ENCODE measurements around the gene DPH3. TPM values are rescaled to one million over a fixed set of nuclear protein-coding genes. Genes with fewer than 3 reads are reported as not detected.
A peak's percentile ranks its signal among the peaks of the same experiment; 100 is the strongest.
"Not testable (repeated sequence)": the region's sequence is repeated elsewhere in the genome, so short reads cannot be mapped to it uniquely, and the experiment has no call there.

Gene DPH3
- total RNA-seq = 15.0 and 20.6 TPM in 2 replicates

GRCh38 chr3:16264708-16265454, at the start of gene DPH3, which contains the start of gene OXNAD1:
Gene DPH3, minus strand, starts transcription at chr3:16264943. Its CDS starts 67 bp downstream, at chr3:16264876.
Gene OXNAD1, plus strand, starts transcription at chr3:16265212. Its CDS starts 5,741 bp downstream, at chr3:16270953.
- FAIRE-seq (no peak), DNase-seq (ENCODE audit: low read depth) (peak; percentile 98)
- Histone ChIP-seq H3K27me3 (ENCODE audit: control insufficient read depth, insufficient read depth, low read length) (no peaks in the 10 kb centered on the region), H3K4me3 (ENCODE audit: low read depth, low read length) (peak within 1 kb of the TSS; percentile 93), H3K36me3 (ENCODE audit: control insufficient read depth, insufficient read depth, low read length) (no peaks in the 10 kb centered on the region)
- TF ChIP-seq CTCF (IDR thresholded peaks at IDR 0.05; ENCODE audit: insufficient read depth, low read length, severe bottlenecking) = no peak

- no peak overlapping the region for H3K4me3 ChIP-seq (ENCODE audit: low read depth, low read length)
- DNase-seq (ENCODE audit: low read depth) = no peak
- no peak for TF ChIP-seq CTCF (IDR thresholded peaks at IDR 0.05; ENCODE audit: insufficient read depth, low read length, severe bottlenecking)
- no peak for FAIRE-seq
- no peaks in the 10 kb centered on the region for H3K27me3 ChIP-seq (ENCODE audit: control insufficient read depth, insufficient read depth, low read length)
- peaks cover 9% of the 10 kb centered on the region for H3K36me3 ChIP-seq (ENCODE audit: control insufficient read depth, insufficient read depth, low read length)
Observed at GRCh38 chr3:16313886-16314645, 49.3 kb upstream of the DPH3 start.

GRCh38 chr3:16311960-16312451, 47.3 kb upstream of the DPH3 start:
- no peak for TF ChIP-seq CTCF (IDR thresholded peaks at IDR 0.05; ENCODE audit: insufficient read depth, low read length, severe bottlenecking)
- FAIRE-seq (no peak), DNase-seq (ENCODE audit: low read depth) (peak; percentile 35)
- no peak overlapping the region for H3K4me3 ChIP-seq (ENCODE audit: low read depth, low read length)
- H3K27me3 ChIP-seq (ENCODE audit: control insufficient read depth, insufficient read depth, low read length) = no peaks in the 10 kb centered on the region
- H3K36me3 ChIP-seq (ENCODE audit: control insufficient read depth, insufficient read depth, low read length) = peaks cover 9% of the 10 kb centered on the region

GRCh38 chr3:16310486-16310885, 45.7 kb upstream of the DPH3 start:
- H3K27me3 ChIP-seq (ENCODE audit: control insufficient read depth, insufficient read depth, low read length); DNase-seq (ENCODE audit: low read depth); FAIRE-seq; H3K36me3 ChIP-seq (ENCODE audit: control insufficient read depth, insufficient read depth, low read length); H3K4me3 ChIP-seq (ENCODE audit: low read depth, low read length): not testable (repeated sequence)

- TF ChIP-seq CTCF (IDR thresholded peaks at IDR 0.05; ENCODE audit: insufficient read depth, low read length, severe bottlenecking) = no peak
- H3K4me3 ChIP-seq (ENCODE audit: low read depth, low read length) = no peak overlapping the region
- peaks cover 6% of the 10 kb centered on the region for H3K36me3 ChIP-seq (ENCODE audit: control insufficient read depth, insufficient read depth, low read length)
- FAIRE-seq (no peak), DNase-seq (ENCODE audit: low read depth) (peak; percentile 84)
- no peaks in the 10 kb centered on the region for H3K27me3 ChIP-seq (ENCODE audit: control insufficient read depth, insufficient read depth, low read length)
Observed at GRCh38 chr3:16309558-16309957, 44.8 kb upstream of the DPH3 start.

- DNase-seq (ENCODE audit: low read depth) (no peak), FAIRE-seq (no peak)
- Histone ChIP-seq H3K27me3 (ENCODE audit: control insufficient read depth, insufficient read depth, low read length) (no peaks in the 10 kb centered on the region), H3K36me3 (ENCODE audit: control insufficient read depth, insufficient read depth, low read length) (peaks cover 6% of the 10 kb centered on the region), H3K4me3 (ENCODE audit: low read depth, low read length) (no peak overlapping the region)
- no peak for TF ChIP-seq CTCF (IDR thresholded peaks at IDR 0.05; ENCODE audit: insufficient read depth, low read length, severe bottlenecking)
Observed at GRCh38 chr3:16308727-16309126, 44.0 kb upstream of the DPH3 start.

All from bronchial epithelial cell (primary cell).